ENCODE measurements around the gene R3HDM2.

The R3HDM2 gene

GRCh38 chr12:57224973-57225679 is 205.7 kb downstream of the R3HDM2 start:
- DNase-seq, result no peak

GRCh38 chr12:57224278-57224972 is 206.4 kb downstream of the R3HDM2 start:
- DNase-seq, result no peak

- no peak for DNase-seq
Observed at GRCh38 chr12:57223191-57224165, 207.4 kb downstream of the R3HDM2 start.

GRCh38 chr12:57222286-57223190 is 208.3 kb downstream of the R3HDM2 start:
- no peak for DNase-seq

GRCh38 chr12:57221169-57221917 is 209.5 kb downstream of the R3HDM2 start:
- DNase-seq, result no peak

- no peak for DNase-seq
Observed at GRCh38 chr12:57220770-57221168, 210.1 kb downstream of the R3HDM2 start.

- DNase-seq, result no peak
Observed at GRCh38 chr12:57219993-57220754, 210.7 kb downstream of the R3HDM2 start.

GRCh38 chr12:57219205-57219992 is 211.4 kb downstream of the R3HDM2 start:
- no peak for DNase-seq

GRCh38 chr12:57218030-57218853 is 212.6 kb downstream of the R3HDM2 start:
- DNase-seq, result no peak

GRCh38 chr12:57216921-57217879 is 213.6 kb downstream of the R3HDM2 start:
- no peak for DNase-seq

- DNase-seq, result no peak
Observed at GRCh38 chr12:57216014-57216911, 214.6 kb downstream of the R3HDM2 start, which contains the start of gene NXPH4. TSS of gene NXPH4 (plus strand) at chr12:57216794. CDS start at chr12:57216970, 176 bp downstream.

- DNase-seq, result no peak
Observed at GRCh38 chr12:57215668-57216013, 215.2 kb downstream of the R3HDM2 start.

- DNase-seq, result no peak
Observed at GRCh38 chr12:57215065-57215464, 215.8 kb downstream of the R3HDM2 start.

- DNase-seq, result no peak
Observed at GRCh38 chr12:57214398-57214781, 216.5 kb downstream of the R3HDM2 start.

- no peak for DNase-seq
Observed at GRCh38 chr12:57213763-57214397, 217.0 kb downstream of the R3HDM2 start.
